ENCODE data around the gene XPR1.

Gene XPR1

DNA sequence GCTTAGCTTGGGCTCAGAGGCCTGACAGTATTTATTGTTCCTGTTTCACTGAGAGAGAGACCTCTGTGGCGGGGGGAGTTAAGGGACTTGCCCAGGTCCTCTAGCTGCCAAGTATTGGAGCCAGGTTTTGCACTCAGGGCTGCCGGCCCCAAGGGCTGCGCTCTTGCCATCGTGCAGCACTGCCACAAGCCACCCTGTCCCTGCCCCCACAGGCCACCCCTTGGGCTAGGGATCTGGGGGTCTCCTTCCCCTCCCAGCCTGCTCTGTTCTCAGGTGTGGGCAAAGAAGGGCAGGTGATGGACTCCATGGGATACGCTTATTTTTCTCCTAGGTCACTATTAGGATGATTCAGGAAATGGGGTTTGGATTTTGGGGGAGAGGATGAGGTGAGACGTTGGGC is 289.6 kb downstream of the XPR1 start:
- no peak for DNase-seq

DNA sequence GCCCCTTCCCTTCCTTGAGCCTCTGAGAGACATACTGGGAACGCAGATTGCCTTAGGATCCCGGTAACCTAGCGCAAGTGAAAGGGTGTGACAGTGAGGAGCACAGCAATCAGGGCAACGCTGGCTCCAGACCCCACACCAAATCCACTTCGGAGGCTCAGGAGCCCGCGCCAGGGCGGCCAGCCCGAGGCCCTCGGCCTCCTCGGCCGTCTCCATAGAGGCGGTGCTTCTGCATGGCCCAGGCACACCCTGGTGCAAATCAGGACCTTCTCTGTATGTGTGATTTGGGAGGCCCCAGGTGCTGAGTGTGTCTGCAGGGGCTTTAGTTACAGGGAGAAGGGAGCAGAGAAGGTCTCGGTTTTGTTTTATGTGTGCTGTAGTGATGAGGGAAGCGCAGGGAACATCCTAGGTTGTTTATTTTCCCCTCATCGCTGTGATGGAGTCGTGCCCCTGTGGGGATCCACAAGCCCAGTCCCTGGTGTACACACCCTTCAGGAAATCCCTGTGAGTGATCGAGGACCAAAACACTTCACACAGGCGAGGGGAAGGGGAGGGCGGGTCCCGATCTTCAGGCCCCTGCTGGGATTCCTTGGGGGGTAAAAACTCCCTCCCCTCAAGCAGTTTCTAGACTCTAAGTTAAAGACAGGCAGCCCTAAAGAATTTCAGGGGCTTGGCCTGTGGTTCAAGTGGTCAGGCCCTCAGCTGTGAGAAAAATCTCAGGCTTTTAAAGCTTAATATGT is 290.2 kb downstream of the XPR1 start:
- DNase-seq, result no peak

DNA sequence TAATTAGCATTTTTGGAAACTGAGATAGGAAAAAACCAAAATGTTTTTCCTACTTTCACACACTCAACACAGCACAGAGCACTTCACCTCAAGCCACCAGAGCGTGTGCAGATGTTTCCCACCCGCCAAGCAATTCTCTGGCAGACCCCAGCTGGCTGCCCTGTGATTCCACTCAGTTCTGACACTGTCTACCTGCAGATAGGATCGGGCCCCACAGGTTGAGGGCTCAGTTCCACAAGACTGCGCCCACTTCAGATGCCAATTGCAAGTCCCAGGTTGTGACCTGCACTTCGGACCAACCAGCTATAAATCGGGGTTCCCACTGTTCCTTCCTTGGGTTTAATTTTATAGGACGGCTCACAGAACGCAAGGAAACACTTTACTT is 290.8 kb downstream of the XPR1 start:
- no peak for DNase-seq

DNA sequence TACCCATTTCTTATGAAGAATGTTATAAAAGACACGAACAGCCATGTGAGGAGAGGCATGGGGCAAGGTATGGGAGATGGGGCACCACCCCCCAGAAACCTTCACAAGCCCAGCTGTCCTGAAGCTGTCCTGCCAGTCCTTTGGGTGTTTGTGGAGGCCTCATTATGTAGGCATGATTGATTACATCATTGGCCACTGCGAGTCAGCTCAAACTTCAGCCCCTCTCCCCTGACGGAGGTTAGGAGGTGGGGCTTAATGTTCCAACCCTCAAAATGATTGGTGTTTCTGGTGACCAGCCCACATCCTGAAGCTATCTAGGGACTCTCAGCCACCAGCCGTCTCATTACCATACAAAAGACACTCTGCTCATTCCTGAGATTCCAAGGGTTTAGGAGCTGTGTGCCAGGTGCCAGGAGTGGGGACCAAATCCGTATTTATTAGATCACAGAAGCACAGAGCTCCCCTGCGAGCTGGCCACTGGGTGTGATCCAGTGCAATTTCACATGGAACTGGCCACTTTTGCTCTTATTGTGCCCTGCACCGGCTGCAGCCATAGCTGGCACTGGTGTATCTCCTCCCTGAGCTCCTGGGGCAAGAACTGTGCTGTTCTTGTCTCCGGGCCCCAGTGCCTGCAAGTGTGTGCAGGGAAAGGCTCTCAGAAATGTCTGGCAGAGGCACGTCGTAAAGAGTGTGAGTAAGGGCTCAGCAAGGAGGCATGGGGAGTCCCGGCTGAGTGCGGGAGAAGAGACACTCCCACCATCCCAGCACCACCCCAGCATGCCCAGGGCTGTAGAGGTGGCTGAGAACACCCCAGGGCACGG is 291.4 kb downstream of the XPR1 start:
- DNase-seq, result no peak

DNA sequence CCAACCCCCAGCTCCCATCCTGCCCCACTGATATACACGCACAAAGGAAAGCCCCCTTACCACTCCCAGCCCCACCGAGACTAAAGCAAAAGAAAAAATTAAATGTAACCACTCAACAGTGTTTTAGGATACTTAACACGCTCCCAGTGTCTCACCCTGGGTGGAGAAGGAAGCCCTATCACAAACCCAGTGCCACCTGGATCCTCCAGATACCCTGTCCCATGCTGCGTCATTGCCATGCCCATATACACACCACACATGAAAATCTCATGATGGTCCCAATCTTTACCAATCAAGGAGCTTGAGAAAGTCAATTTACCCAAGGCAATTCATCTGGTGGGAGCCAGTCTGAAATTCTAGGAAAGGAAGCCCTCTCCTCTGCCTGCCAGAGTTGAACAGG is 292.1 kb downstream of the XPR1 start:
- no peak for DNase-seq

DNA sequence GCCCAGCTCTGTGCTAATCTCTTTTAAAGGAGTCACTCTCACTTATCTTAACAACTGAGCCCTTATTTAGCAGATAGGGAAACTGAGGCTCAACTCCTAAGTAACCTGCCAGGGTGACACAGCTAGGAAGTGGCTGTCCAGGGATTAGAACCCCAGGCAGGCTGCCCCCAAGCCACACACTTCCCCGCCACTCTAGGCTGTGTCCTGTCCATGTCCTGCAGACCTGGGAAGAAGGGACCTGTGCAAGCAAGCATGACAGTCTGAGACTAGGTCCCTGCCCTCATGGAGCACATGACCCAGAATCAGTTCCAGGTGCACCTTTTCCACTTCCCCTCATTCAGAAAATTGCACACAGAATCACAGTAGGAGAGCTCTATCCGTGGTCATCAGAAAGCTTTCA is 293.1 kb downstream of the XPR1 start:
- DNase-seq, result no peak

DNA sequence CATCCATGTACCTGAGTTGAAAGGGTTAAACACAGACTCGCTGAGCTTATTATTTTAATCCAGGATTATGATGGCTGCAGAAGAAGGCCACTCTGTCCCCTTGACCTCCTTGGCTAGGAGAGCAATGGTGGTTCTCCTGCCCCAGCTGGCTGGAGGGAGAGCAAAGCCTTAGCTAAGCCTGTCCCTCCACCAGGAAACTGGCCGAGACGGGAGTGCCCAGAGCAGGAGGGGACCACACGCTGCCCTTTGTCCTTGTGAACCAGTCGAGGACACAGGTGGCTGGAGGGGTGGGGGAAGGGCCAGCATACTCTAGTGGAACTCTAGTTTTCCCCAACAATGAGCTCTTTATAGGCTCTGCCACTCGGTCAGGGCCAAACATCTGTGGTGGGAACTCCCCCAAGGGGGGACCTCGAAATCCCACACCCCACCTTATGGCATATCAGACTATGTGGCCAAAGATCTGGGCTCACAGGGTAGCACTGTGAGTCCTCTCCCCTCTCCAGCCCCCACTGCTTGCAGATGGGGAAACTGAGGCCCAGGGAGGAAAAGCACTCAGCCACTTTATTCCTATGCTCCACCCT is 293.7 kb downstream of the XPR1 start:
- no peak for DNase-seq

DNA sequence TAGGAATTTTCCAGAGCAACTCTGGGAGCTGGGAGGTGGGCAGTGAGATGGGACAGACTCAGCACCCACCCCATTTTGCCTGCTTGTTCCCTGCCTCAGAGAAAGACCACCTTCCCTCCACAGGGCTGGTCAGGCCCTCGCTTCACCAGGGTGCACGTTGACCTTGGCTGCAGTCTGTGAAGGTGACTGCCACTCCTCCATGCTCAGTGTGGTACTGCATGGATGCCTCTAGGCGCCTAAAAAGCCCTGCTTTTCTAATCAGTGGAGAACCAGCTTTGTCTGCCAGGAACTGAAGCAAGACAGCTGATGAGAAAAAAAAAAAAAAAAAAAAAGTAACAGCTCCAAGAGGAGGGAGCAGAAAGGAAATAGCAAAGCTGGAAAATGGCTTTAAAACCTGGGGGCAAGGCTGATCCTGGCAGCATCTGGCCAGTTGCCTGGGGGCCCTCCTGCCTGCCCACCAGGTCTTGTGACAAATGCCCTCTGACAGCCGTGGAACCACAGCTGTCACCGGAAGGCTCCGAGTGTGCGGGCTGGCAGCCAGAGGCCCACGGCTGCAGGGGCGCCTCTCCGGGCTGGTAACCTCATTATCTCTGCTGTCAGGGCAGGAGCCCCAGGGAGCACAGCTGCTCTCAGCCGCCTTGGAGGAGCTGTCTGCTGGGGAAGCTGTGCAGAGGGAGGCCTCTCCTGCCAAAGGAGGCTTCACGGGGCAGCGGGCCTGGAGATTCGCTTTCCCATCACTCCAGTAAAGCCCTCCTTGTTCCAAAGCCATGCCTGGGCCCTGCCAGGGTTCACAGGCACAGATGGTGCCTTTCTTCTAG is 294.6 kb downstream of the XPR1 start:
- no peak for DNase-seq

DNA sequence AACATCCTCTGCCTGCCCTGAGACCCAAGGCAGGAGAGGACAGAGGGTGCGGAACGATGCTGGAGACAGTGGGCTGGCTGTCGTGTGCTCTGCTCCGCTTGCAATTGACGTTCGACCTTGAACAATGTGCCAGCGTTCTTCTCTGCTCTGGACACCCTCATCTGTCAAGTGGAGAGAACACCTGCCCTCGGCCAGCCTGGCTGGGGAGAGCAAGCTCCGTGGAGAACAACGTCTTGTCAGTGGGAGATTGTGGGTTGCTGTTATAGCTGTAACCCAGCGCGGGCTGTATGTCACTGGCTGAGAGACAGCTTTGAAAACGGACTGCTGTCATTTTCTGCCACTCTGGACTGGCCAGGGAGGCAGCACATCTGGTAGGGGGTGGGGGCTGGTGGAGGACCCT is 295.5 kb downstream of the XPR1 start:
- DNase-seq, result no peak

DNA sequence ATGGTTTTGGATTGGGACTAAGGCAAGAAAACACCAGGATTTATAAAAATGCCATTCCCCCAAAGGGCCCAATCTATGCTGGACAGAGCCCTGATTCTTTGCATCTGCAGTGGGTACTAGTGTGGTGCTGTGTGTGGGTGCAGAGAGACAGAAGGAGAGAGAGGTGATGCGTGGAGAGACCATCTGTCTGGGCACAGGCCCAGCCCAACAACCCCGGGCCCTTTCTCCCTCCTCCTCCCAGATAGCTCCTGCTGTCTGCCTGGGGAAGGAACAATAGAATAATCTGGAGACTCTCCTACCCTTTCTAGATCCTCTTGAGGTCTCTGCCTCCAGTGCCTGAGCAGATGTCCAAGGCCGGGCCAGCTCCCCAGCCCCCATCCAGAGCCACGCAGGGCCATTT is 296.0 kb downstream of the XPR1 start:
- no peak for DNase-seq

- DNase-seq, result peak; percentile 42
These were observed 296.8 kb downstream of the XPR1 start for GRCh38 chr1:180928331-180929230.

DNA sequence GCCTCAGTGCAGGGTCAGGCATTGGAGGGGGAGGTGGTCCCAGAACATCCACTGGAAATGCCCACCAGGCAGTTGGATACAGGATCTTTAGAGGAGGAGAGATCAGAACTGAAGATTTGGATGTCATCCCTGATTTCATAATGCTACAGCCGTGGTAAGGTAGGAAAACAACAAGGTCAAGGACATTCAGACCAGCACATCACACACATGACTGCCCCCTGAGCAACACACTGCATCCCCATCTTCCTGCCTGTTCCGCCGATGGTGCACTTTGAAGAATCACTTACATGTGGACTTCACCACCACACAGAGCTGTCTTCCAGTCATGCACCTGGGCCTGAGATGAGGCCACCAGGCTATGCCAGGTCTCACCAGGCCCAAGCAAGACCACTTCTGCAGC is 297.6 kb downstream of the XPR1 start:
- DNase-seq, result no peak

DNA sequence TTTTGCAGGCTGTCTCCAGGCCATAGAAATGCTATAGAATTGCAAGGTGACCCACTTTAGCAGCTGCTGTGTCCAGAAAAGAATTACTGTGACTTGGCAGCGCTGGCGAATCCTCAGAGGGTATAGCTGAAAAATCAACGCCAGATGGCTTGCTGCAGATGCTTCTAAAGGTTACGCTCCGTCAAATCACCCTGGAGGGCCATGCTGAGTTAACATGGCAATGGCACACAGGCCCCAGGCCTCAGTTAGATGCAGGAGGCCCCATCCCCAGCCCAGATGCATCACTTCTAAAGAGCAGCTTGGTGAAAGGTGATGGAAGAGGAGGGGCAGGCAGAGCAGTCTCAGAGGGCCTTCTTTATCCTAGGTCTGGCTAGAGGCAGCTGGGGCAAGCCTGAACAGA is 298.9 kb downstream of the XPR1 start:
- no peak for DNase-seq

DNA sequence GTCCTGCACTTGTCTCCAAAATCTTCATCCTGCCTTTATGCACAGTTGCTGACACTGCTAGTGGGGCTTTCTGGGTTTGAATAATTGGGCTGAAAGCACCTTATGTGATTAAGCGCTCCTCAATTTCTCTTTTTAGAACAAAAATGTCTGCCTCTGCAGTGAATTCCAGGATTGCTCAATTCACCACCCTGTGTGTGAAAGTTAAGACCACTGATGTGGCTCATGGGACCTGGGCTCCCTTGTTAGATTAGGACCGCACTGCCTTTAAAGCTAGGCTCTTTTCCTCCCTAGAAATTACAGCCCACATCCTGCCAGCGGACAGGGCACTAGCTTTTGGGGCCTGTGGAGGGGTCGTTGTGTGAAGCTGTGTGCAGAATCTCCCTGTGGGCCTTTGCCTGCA is 299.7 kb downstream of the XPR1 start:
- DNase-seq, result no peak

DNA sequence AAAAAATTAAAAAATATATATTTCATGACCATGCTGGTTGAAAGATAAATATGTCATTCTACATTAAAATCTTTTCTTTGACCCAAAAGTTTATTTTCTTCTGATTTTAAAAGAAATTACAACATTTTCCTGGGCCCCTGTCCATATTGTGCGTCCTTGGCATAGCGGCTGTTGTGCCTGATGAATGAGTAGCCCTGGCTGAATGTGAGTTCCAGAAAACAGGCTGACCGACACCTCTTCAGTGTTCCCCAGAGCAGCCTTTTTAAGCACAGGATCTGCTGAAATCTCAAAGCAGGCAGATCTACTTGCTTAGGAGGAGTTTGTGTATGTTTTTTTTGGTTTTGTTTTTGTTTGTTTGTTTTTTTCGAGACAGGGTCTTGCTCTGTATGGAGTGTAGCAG is 300.6 kb downstream of the XPR1 start:
- no peak for DNase-seq

GRCh38 chr1:180933141-180933540 is 301.3 kb downstream of the XPR1 start:
- no peak for DNase-seq

- no peak for DNase-seq
These were observed 302.7 kb downstream of the XPR1 start for GRCh38 chr1:180934563-180934962.

- peak; percentile 30 for DNase-seq
These were observed 303.7 kb downstream of the XPR1 start for GRCh38 chr1:180935326-180936109.

DNA sequence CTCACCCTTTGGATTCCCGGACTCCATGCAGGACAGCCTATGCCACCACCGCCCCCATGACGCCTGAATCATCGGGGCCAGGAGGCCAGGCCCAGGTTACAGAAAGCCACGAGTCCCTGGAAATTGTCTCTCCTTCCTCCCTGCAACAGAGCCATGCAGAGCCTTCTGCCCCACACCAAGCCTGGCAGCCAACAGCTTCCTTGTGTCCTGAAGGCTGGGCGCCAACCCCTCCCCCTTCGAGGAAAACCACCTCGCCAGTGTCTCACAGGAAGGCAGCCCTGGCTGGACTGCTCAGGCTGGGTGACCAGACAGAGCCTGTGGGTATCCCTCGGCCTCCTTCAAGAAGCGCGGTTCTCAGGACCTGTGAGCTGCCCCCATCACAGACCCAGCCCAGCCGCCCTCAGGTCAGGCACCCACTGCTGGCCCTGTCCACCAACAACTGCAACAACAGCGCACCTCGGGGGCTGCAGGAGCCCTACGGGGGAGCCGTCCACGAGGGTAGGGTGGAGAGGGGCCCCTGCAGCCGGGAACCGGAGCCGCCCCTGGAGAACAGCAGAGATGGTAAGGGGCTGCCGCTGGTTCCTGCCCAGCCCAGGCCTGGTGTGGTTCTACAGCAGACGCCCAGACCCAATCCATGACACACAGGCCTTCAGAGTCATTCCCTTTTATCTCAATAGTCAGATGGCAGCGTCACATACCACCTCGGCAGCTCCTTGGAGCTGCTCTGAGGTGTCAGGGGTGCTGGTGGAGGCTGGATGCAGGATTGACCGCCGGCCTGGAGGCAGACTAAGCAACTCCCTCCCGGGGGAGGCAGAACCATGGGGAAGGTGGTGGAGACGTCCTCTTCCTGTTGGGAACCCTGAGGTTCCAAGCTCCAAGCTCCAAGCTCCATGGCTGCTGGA is 304.5 kb downstream of the XPR1 start:
- no peak for DNase-seq

- DNase-seq, result no peak
These were observed 305.2 kb downstream of the XPR1 start for GRCh38 chr1:180937012-180937372.
